ENCODE measurements around the gene NNAT.

NNAT gene

DNA sequence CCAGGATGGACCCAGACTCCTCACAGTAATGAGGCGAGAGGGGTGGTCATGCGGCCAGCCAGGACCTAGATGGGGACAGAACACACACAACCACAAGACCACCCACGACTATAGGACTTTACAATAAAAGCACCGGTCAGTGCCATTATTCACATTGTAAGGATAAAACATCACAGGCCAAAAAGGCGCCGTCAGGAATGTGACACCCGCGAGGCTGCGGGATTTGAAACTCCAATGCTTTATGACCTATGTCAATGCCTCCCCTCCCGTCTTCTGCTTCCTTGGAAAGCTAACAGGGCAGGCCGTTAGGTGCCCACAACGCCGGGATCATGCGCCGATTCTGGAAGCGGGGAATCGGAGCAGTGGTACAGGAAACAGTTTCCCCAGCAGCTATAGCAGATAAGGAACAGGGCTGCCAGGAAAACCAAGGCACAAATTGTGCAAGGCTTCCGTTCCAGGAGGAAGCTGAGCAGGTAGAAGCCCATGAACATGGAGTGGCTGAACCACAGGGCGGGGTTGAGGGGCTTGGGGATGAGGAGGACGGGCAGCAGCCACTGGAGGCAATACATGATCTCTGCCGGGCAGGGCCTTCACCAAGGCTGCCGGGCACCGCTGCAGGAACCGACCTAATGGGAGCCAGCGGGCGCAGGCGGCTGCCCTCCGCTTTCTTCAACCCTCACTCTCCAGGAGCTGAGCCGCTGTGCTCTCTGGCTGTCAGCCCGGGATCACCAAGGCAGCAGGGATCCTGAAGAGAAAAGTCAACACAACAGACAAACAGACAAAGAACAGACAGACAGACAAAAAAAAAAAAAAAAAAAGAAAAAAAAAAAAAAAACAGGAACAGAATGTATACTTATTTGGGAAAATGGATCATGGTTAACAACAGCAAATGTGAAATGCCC, 2.2 kb upstream of the NNAT start:
- H3K4me1 ChIP-seq (ENCODE audit: control insufficient read depth in 1 of 2, insufficient read depth in 1 of 2, low read depth in 1 of 2, low read length in 1 of 2) = peaks cover 10 to 15% of the 10 kb centered on the region in 2 experiments
- no peak overlapping the region for H3K27ac ChIP-seq
- TF ChIP-seq, protein P1, sequence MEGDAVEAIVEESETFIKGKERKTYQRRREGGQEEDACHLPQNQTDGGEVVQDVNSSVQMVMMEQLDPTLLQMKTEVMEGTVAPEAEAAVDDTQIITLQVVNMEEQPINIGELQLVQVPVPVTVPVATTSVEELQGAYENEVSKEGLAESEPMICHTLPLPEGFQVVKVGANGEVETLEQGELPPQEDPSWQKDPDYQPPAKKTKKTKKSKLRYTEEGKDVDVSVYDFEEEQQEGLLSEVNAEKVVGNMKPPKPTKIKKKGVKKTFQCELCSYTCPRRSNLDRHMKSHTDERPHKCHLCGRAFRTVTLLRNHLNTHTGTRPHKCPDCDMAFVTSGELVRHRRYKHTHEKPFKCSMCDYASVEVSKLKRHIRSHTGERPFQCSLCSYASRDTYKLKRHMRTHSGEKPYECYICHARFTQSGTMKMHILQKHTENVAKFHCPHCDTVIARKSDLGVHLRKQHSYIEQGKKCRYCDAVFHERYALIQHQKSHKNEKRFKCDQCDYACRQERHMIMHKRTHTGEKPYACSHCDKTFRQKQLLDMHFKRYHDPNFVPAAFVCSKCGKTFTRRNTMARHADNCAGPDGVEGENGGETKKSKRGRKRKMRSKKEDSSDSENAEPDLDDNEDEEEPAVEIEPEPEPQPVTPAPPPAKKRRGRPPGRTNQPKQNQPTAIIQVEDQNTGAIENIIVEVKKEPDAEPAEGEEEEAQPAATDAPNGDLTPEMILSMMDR (IDR thresholded peaks at IDR 0.05) = no peak
- H3K27me3 ChIP-seq = peaks cover 34% of the 10 kb centered on the region
- peaks cover 6% of the 10 kb centered on the region for H3K9me3 ChIP-seq
- no peak overlapping the region for H3K4me3 ChIP-seq (ENCODE audit: low read depth in 1 of 2, low read length in 1 of 2)
- peaks cover 34% of the 10 kb centered on the region for H3K36me3 ChIP-seq

DNA sequence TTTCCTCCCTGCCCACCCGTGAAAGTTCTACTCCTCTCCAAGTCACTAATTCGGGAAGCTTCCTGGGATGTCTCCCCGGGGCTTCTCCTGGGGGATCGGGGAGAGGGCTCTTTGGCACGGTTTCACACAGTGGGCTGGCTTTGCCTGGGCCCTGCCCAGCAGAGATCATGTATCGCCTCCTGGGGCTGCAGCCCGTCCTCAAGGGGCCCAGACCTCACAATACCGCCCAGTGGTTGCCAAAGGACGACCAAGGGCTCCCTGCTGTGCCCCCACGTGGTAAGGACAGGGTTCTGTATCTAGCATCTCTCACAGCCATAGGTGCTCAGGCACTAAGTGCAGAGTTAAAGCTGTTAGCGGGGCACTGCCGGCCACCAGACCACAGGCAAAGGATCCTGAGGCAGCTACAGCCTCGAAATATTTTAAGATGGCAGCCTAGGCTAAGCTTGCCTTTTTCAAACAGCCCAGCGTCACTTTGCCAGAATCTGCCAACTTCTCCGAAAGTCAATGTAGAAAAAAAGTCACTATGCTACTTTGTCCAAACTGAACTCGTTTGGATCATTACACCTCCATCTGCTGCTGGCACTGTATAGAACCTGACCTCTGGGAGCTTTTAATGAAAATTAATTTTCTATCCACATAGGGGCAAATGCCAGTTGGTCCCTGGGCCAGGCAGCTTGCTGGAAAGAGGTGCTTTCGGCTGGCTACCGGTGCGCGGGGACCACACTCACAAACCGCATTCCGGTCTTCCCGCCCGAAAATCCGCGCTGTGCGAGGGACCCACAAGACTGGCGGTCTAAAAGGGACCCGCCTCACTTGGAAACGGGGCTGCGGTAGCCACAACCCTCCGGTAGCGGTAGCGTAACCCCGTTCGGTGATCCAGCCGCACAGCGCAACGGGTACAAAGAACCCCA, 1.3 kb upstream of the NNAT start:
- Histone ChIP-seq H3K36me3 (peaks cover 25% of the 10 kb centered on the region), H3K27me3 (peaks cover 34% of the 10 kb centered on the region), H3K4me1 (ENCODE audit: control insufficient read depth in 1 of 2, insufficient read depth in 1 of 2, low read depth in 1 of 2, low read length in 1 of 2) (peaks cover 10 to 15% of the 10 kb centered on the region in 2 experiments), H3K4me3 (ENCODE audit: low read depth in 1 of 2, low read length in 1 of 2) (no peak overlapping the region), H3K9me3 (peaks cover 6% of the 10 kb centered on the region), H3K27ac (no peak overlapping the region)
- TF ChIP-seq, protein P1 (IDR thresholded peaks at IDR 0.05) = no peak

DNA sequence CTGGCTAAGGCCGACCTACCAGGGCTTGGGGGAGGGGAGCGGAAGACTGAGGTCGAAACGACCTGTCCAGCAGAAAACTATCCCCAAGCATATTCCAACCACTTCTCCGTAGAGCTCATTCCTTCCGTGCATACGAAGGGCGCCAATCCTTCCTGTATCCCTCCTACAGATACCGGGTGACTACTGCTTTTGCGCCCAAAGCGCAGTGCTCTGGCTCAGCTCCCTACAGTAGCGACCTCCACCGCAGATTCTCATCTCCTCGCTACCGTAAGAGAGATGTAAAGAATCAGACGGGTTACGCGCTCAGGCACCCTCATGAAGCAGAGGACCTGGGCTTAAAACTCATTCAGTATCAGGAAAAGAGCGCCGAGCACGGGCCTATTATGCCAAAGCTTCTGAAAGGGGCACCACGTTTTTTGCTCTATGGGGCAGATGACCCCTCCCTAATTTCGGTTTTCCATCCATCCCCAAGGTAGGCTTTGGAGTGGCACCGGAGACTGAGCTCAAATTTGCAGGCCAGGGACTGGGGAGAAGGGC, 563 bp upstream of the NNAT start:
- TF ChIP-seq, protein P1 (IDR thresholded peaks at IDR 0.05) = no peak
- Histone ChIP-seq H3K9me3 (peaks cover 6% of the 10 kb centered on the region), H3K27me3 (peaks cover 34% of the 10 kb centered on the region), H3K4me3 (ENCODE audit: low read depth in 1 of 2, low read length in 1 of 2) (no peak overlapping the region), H3K36me3 (peaks cover 21% of the 10 kb centered on the region), H3K4me1 (ENCODE audit: control insufficient read depth in 1 of 2, insufficient read depth in 1 of 2, low read depth in 1 of 2, low read length in 1 of 2) (peaks cover 10 to 15% of the 10 kb centered on the region in 2 experiments), H3K27ac (no peak overlapping the region)

DNA sequence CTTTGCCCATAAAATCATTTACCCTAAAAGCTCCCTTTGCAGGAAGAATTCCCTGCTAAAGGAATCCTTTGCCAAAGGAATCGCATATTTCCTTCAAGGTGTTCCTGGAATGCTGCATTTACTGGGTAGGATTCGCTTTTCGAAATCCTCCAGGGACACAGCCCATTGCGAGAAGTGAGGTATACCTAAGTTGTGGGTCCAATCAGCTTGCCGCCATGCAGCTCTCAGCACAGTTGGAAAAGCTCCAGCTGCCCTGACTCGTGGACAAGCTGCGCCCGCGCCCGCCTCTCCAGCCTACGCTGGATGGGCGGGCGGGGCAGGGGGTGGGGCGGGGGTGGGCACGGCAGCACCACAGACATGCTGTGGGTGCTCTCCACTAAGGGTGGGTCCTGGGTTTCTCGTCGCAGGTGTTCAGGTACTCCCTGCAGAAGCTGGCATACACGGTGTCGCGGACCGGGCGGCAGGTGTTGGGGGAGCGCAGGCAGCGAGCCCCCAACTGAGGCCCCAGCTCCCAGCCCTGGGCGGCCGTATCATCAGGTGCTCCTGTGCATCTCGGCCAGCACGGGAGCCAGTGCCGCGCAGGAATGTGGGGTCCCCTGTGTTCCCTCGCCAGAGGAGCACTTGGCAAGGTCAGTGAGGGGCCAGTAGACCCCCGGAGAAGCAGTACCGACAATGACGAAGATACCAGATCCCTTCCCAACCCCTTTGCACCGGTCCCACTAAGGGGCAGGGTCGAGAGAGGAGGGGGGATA, 1.4 kb downstream of the NNAT start:
- no peak overlapping the region for H3K27ac ChIP-seq
- H3K36me3 ChIP-seq = peaks cover 17% of the 10 kb centered on the region
- peaks cover 34% of the 10 kb centered on the region for H3K27me3 ChIP-seq
- TF ChIP-seq, protein P1 (IDR thresholded peaks at IDR 0.05) = no peak
- peaks cover 28 to 30% of the 10 kb centered on the region in 2 experiments for H3K4me1 ChIP-seq (ENCODE audit: control insufficient read depth in 1 of 2, insufficient read depth in 1 of 2, low read depth in 1 of 2, low read length in 1 of 2)
- H3K4me3 ChIP-seq (ENCODE audit: low read depth in 1 of 2, low read length in 1 of 2) = no peak overlapping the region
- peaks cover 6% of the 10 kb centered on the region for H3K9me3 ChIP-seq

DNA sequence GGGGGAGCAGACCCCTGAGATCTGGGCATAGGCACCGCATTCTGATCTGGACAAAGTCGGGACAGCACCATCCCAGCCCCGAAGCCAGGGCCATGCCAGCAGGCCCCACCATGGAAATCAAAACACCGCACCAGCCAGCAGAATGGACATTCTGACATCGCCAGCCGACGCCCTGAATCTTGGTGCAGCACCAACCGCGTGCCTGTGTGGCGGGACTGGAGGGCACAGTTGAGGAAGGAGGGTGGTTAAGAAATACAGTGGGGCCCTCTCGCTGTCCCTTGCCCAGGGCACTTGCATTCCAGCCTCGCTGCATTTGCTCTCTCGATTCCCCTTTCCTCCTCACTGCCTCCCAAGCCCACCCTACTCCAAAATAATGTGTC, 2.0 kb downstream of the NNAT start:
- no peak overlapping the region for H3K4me3 ChIP-seq (ENCODE audit: low read depth in 1 of 2, low read length in 1 of 2)

More for the DNA sequence above, 2.0 kb downstream of the NNAT start:
- H3K27ac ChIP-seq = no peak overlapping the region
- peaks cover 34% of the 10 kb centered on the region for H3K27me3 ChIP-seq
- H3K36me3 ChIP-seq = peaks cover 11% of the 10 kb centered on the region
- peaks cover 28 to 30% of the 10 kb centered on the region in 2 experiments for H3K4me1 ChIP-seq (ENCODE audit: control insufficient read depth in 1 of 2, insufficient read depth in 1 of 2, low read depth in 1 of 2, low read length in 1 of 2)
- H3K9me3 ChIP-seq = peaks cover 6% of the 10 kb centered on the region
- TF ChIP-seq, protein P1 (IDR thresholded peaks at IDR 0.05) = no peak

All from neutrophil (primary cell).